ENCODE data around the gene C10orf105.

Gene C10orf105

GRCh38 chr10:71737001-71737833, 17.6 kb upstream of the C10orf105 start:
- DNase-seq (ENCODE audit: low spot score) = no peak

- DNase-seq (ENCODE audit: low spot score) = no peak
These were observed 17.0 kb upstream of the C10orf105 start for GRCh38 chr10:71736570-71736952.

GRCh38 chr10:71735709-71736569, 16.4 kb upstream of the C10orf105 start:
- peak; percentile 56 for DNase-seq (ENCODE audit: low spot score)

GRCh38 chr10:71734797-71735196, 15.2 kb upstream of the C10orf105 start:
- no peak for DNase-seq (ENCODE audit: low spot score)

- DNase-seq (ENCODE audit: low spot score) = no peak
These were observed 12.2 kb upstream of the C10orf105 start for GRCh38 chr10:71731791-71732190.

- no peak for DNase-seq (ENCODE audit: low spot score)
These were observed 9.6 kb upstream of the C10orf105 start for GRCh38 chr10:71729161-71729636.

GRCh38 chr10:71727738-71728737, 8.5 kb upstream of the C10orf105 start:
- peak; percentile 76 for DNase-seq (ENCODE audit: low spot score)

- peak; percentile 61 for DNase-seq (ENCODE audit: low spot score)
These were observed 7.6 kb upstream of the C10orf105 start for GRCh38 chr10:71727105-71727737.

GRCh38 chr10:71726580-71727104, 7.1 kb upstream of the C10orf105 start:
- peak; percentile 40 for DNase-seq (ENCODE audit: low spot score)

GRCh38 chr10:71725998-71726579, 6.5 kb upstream of the C10orf105 start:
- DNase-seq (ENCODE audit: low spot score) = peak; percentile 63

GRCh38 chr10:71725249-71725648, 5.7 kb upstream of the C10orf105 start:
- no peak for DNase-seq (ENCODE audit: low spot score)

- no peak for DNase-seq (ENCODE audit: low spot score)
These were observed 5.0 kb upstream of the C10orf105 start for GRCh38 chr10:71724539-71724938.

GRCh38 chr10:71723311-71723710, 3.7 kb upstream of the C10orf105 start:
- DNase-seq (ENCODE audit: low spot score) = no peak

- DNase-seq (ENCODE audit: low spot score) = no peak
These were observed 3.3 kb upstream of the C10orf105 start for GRCh38 chr10:71722849-71723248.

GRCh38 chr10:71721313-71721712, 1.7 kb upstream of the C10orf105 start:
- no peak for DNase-seq (ENCODE audit: low spot score)

GRCh38 chr10:71720288-71720687, 710 bp upstream of the C10orf105 start:
- DNase-seq (ENCODE audit: low spot score) = no peak

GRCh38 chr10:71719042-71719441, 536 bp downstream of the C10orf105 start:
- DNase-seq (ENCODE audit: low spot score) = no peak

- DNase-seq (ENCODE audit: low spot score) = no peak
These were observed 1.3 kb downstream of the C10orf105 start for GRCh38 chr10:71718165-71718698.

- DNase-seq (ENCODE audit: low spot score) = no peak
These were observed 2.0 kb downstream of the C10orf105 start for GRCh38 chr10:71717551-71717951.

GRCh38 chr10:71717056-71717455, 2.5 kb downstream of the C10orf105 start:
- DNase-seq (ENCODE audit: low spot score) = no peak
